GM19438 (cell line): Measurements from ENCODE around the gene CDC42BPG.

Source experiments
- ATAC-seq: cut with Tn5 transposase; IDR thresholded peaks from one replicate; pipeline ENCODE4 v1.9.1; 2021; ENCODE audit warnings: low read depth; ENCODE audit not compliant: unreplicated experiment

The CDC42BPG gene

GRCh38 chr11:64844330-64845128 lies at the start of gene CDC42BPG:
CDC42BPG (minus strand) TSS chr11:64844653; CDS start chr11:64844569, 84 bp downstream.
- ATAC-seq: no peak

- ATAC-seq: no peak
Observed at GRCh38 chr11:64893194-64894069, 49.0 kb upstream of the CDC42BPG start.

GRCh38 chr11:64892838-64893193 lies 48.4 kb upstream of the CDC42BPG start:
- no peak for ATAC-seq

- ATAC-seq: no peak
Observed at GRCh38 chr11:64892411-64892831, 48.0 kb upstream of the CDC42BPG start.

GRCh38 chr11:64891880-64892279 lies 47.4 kb upstream of the CDC42BPG start:
- ATAC-seq: no peak

GRCh38 chr11:64891215-64891848 lies 46.9 kb upstream of the CDC42BPG start:
- no peak for ATAC-seq

GRCh38 chr11:64890522-64890939 lies 46.1 kb upstream of the CDC42BPG start:
- no peak for ATAC-seq

- ATAC-seq: no peak
Observed at GRCh38 chr11:64888729-64889511, 44.5 kb upstream of the CDC42BPG start.

GRCh38 chr11:64888406-64888728 lies 43.9 kb upstream of the CDC42BPG start:
- ATAC-seq: no peak

GRCh38 chr11:64887757-64888405 lies 43.4 kb upstream of the CDC42BPG start:
- ATAC-seq: no peak

GRCh38 chr11:64887234-64887756 lies 42.8 kb upstream of the CDC42BPG start:
- ATAC-seq: no peak

GRCh38 chr11:64885367-64886286 lies 41.2 kb upstream of the CDC42BPG start:
- no peak for ATAC-seq

- ATAC-seq: no peak
Observed at GRCh38 chr11:64884019-64884418, 39.6 kb upstream of the CDC42BPG start.

GRCh38 chr11:64883575-64883974 lies 39.1 kb upstream of the CDC42BPG start:
- no peak for ATAC-seq

GRCh38 chr11:64882243-64882642 lies 37.8 kb upstream of the CDC42BPG start:
- no peak for ATAC-seq

- no peak for ATAC-seq
Observed at GRCh38 chr11:64881476-64881875, 37.0 kb upstream of the CDC42BPG start.

GRCh38 chr11:64880240-64881001 lies 36.0 kb upstream of the CDC42BPG start:
- no peak for ATAC-seq
